GM18861 (cell line): ENCODE data around the gene LRMDA.

ENCODE experiments used
- ATAC-seq: cut with Tn5 transposase; IDR thresholded peaks from one replicate; pipeline ENCODE4 v1.9.1; 2021; ENCODE audit not compliant: unreplicated experiment

The LRMDA gene

GRCh38 chr10:76270464-76270863 is 839.0 kb downstream of the LRMDA start:
- no peak for ATAC-seq

GRCh38 chr10:76274933-76275332 is 843.5 kb downstream of the LRMDA start:
- no peak for ATAC-seq

DNA sequence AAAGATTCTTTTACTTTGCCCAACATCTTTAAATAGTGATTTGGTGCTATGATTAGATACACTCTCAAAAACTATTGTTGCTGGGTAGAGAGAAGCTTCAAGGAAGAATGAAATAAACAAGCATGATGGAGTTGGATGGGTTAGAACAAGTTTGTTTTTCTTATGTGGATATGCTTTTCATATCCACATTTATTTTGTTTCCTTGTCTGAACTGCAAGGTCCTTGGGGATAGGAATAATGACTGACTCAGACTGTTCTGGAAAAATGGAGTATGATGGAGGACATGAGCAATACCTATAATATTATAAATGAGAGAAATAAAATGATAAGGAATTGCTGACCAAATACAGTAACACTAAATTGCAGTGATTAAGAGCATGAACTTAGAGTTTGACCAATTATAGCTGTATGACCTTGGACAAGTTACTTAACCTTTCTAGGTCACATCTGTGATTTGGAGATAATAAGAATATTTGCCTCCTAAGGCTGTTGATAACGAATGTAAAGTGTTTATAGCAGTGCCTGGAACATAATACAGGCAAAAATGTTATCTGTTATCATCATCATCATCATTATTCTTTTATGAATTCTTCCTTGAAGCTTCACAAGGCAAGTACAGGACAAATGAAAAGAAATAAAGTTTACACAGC is 847.5 kb downstream of the LRMDA start:
- no peak for ATAC-seq

DNA sequence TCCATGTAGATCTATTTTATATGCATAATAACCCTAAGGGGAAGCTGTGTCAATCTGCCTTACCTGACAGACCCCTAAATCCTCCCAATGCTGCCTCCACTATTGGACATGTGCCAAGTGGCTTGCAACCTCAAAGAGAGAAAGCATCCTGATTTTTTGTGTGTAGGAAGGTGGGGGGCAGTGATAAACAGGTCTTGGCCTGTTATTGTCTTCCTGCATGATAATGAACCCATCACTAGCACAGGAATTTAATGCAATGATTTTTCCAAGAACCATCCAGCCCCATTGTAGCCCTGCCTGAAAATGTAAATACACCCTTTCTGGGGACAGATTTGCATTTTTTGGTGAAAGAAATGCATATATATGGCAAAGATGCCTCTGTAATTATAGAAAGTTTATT is 850.2 kb downstream of the LRMDA start:
- no peak for ATAC-seq

GRCh38 chr10:76282061-76283025 is 850.9 kb downstream of the LRMDA start:
- ATAC-seq = no peak

DNA sequence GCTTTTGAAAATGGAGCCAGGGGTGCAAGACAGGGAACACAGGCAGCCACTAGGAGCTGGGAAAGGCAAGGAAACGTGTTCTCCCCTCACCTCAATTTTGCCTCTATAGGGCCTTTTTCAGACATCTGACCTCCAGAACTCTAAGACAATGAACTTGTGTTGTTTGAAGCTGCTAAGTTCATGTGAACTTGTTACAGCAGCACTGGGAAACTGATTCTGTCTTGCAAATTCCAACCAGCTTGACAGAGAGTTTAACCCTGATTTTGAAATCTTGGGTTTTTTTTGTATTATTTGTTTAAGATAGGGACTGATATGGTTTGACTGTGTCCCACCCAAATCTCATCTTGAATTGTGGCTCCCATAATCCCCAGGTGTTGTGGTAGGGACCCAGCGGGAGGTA is 852.9 kb downstream of the LRMDA start:
- no peak for ATAC-seq

- no peak for ATAC-seq
These were observed 853.6 kb downstream of the LRMDA start for GRCh38 chr10:76285012-76285411.

DNA sequence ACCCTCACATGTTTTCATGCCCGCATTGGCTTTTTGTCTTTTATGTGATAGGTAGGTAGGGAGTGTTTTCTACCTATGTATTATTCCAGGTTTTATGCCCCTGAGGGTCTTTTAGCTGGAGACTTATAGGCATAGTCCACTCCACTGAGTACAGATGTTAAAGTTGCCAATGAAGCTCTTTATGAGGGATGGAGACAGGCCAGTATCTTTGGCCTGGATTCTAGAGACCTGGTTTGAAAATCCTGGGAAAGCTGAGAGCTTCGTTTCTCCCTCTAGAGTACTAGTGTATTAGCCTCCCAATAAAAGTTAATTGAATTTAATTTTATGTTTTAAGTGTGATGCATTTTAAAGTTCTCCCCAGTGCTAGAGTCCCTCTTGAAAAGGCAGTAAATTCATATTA is 854.1 kb downstream of the LRMDA start:
- ATAC-seq = no peak

DNA sequence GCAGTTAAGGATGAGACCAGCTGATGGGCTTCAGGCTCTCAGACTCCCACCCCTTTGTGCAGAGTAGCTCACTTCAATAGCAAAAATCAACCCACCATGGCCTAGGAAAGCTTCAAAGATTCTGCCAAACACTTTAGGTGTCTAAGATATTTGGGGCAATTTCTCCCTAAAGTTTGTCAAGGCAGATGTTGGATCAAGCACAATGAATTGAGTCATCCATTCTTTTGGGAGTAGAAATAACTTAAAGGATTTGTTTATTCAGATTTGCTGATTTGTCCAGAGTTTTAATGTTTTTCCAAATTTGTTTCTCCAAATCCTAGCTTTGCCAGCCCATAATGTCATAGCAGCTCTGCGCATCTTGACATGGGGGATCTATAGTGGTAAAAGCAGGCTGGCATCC is 855.1 kb downstream of the LRMDA start:
- no peak for ATAC-seq

DNA sequence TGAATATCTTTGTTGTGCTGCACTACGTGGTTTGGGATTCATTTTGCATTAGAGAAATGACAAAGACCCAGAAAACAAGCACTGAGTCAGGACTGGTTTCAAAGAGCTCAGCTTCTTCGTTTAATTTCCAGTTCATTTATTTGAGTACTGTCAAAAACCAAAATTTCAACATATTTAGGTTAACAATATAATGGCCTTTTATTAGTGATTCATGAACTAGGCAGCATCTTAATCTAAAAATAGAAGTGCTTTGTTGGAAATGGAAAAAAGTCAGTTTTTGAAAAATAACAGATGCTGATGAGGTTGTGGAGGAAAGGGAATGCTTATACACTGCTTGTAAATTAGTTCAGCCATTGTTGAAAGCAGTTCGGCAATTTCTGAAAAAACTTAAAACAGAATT is 856.4 kb downstream of the LRMDA start:
- no peak for ATAC-seq

GRCh38 chr10:76291175-76291574 is 859.8 kb downstream of the LRMDA start:
- no peak for ATAC-seq

DNA sequence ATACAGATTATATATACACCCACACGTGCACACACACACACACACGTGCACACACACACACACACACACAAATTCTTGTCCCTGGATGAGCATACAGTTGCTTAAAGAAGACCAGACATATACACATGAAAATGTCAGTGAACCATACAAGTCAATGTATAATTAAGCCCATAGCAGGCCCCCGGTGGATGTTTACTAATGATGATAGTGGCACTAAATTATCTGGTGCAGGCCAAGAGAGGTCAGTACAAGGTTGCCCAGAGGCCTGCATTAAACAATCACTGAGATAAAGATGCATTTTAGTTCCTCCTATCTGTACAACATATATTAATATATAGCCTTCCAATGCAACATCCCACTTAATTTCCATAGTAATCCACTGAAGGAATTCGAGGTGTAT is 860.5 kb downstream of the LRMDA start:
- ATAC-seq = no peak

GRCh38 chr10:76296957-76297356 is 865.5 kb downstream of the LRMDA start:
- no peak for ATAC-seq

DNA sequence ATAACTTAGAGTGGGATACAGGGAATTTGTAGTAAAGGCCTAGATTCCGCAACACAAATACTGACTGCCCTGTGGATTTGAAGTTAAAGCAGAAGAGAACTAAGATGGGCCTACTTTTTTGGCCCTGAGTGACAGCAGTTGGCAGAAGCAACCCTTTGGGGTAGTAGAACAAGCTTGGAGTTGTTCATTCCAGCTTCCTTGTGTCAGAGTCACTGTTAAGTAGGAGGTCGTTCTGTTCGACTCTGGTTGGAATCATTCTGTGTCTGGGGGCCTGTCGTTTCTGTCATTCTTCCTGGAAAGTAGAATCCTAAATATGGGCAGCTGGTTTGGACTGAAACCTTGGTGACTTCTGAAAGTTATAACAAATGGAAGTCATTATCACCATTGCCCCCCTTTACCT is 865.9 kb downstream of the LRMDA start:
- no peak for ATAC-seq

DNA sequence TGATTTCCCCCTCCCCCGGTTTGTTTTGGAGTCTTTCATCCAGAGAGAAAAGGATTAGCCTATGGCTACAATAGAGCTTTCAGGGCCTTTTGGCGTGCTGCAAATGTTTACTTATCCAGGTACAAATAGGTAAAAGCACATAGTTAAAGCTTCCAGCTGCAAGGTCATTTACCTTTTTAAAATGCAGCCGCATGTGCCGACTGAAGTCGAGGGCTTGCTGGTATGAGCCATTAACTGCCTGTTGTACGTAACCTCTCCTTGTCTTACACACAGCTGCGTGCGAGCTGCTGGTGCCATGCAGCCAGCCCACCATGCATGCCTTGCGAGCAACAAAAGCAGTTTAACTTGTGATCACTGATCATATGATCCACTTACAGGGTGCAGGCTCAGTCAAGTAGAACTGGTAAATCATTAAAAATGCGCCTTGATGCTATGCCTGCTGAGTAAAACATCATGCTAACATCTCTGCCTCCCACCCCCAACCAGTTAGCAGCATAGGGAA is 866.4 kb downstream of the LRMDA start:
- no peak for ATAC-seq

GRCh38 chr10:76298329-76298728 is 866.9 kb downstream of the LRMDA start:
- ATAC-seq = no peak

DNA sequence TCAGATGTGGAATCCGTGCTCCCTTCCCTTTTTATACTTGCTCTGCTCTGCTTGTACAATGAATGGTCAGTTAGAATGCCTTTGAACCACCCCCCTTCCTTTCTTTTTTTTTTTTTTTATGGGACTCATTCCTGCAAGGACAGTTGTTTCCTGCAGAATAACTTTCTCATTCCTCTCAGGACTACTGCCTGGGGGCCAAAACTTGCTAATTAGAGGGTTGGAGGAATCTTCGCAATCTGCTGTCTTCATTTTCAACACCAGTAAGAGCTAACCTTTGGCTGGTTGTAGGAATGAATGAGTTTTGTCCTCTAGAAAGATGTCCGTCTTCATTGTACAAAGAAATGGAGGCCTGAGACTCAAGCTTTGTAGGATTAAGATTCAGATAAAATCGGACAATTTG is 868.1 kb downstream of the LRMDA start:
- ATAC-seq = no peak

DNA sequence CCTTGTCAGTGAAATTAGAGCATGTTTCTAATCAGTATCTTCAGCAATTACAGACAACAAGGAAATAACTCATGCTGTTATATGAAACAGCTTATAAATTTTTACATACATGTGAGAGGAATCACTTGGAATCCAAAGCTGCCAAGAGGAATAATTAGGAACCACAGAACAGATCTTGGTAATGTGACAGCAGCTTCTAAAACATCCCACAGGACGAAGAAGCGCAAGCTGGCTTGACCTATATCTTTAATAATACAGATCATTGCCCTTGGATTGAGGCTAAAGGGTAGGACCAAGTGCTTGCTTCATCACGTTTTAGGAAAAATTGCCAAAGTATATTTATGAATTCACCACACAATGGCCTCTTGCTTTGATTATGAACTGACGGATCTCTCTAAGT is 869.8 kb downstream of the LRMDA start:
- ATAC-seq = no peak

DNA sequence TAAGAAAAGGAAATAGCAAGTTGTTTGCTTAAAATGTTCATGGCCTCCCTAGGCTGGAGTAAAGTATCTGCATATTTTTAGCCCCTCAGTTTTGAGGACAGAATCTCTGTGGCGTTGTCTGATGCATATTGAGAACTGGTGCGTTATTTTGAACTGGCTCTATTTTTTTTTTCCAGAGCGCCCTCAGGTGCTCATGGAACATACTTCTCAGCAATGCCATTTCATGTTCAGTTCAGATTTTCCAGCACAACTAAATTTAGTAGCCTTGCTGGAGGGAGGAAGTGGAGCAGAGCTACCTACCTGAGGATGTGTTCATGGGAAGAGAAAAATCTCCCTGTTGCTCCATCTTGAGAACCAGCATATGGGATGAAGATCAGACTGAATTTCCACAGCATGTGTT is 870.5 kb downstream of the LRMDA start:
- ATAC-seq = no peak

- ATAC-seq = no peak
These were observed 871.1 kb downstream of the LRMDA start for GRCh38 chr10:76302481-76302880.

DNA sequence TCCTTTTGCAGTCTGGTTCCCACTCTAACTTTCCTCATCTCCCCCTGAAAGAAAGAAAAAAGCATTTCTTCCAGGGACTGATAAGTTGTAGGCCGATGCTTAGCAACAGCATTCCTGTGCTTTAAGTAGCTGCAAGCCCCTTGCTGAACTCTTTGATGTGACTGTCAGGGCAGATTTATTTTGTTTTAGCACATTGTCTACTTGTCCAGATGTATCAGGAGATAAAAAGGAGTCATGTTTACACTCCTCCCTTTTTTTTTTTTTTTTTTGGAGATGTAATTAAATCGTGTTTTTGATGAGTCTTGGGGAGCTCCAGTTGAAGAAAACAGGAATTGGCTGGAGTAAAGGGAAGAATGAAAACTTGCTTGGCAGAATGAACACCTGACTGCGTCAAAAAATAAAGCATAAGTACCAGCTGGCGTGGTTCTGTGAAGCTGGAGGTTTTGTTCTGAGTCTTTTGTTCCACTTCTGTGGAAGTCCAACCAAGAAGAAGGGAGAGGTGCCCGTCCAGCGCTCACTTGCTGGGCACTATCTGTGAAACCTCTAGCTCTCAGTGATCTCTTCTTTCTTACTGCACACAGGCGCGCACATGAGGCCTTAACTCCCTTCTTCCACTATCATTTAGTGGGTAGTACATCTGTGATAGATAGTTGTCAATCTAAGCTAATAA is 871.7 kb downstream of the LRMDA start:
- no peak for ATAC-seq
